Measurements from ENCODE around the gene CIDEA.

Gene CIDEA

GRCh38 chr18:12293831-12294230, 39.7 kb downstream of the CIDEA start:
- TF ChIP-seq YY1 (IDR thresholded peaks at IDR 0.05; ENCODE audit: low read depth) (no peak), CEBPB (IDR thresholded peaks at IDR 0.05) (no peak)
- TF ChIP-seq, protein P1, sequence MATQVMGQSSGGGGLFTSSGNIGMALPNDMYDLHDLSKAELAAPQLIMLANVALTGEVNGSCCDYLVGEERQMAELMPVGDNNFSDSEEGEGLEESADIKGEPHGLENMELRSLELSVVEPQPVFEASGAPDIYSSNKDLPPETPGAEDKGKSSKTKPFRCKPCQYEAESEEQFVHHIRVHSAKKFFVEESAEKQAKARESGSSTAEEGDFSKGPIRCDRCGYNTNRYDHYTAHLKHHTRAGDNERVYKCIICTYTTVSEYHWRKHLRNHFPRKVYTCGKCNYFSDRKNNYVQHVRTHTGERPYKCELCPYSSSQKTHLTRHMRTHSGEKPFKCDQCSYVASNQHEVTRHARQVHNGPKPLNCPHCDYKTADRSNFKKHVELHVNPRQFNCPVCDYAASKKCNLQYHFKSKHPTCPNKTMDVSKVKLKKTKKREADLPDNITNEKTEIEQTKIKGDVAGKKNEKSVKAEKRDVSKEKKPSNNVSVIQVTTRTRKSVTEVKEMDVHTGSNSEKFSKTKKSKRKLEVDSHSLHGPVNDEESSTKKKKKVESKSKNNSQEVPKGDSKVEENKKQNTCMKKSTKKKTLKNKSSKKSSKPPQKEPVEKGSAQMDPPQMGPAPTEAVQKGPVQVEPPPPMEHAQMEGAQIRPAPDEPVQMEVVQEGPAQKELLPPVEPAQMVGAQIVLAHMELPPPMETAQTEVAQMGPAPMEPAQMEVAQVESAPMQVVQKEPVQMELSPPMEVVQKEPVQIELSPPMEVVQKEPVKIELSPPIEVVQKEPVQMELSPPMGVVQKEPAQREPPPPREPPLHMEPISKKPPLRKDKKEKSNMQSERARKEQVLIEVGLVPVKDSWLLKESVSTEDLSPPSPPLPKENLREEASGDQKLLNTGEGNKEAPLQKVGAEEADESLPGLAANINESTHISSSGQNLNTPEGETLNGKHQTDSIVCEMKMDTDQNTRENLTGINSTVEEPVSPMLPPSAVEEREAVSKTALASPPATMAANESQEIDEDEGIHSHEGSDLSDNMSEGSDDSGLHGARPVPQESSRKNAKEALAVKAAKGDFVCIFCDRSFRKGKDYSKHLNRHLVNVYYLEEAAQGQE (IDR thresholded peaks at IDR 0.05; ENCODE audit: low read depth): no peak

- TF ChIP-seq RAD21 (IDR thresholded peaks at IDR 0.05; ENCODE audit: low read depth): no peak
- TF ChIP-seq TCF12 (IDR thresholded peaks at IDR 0.05; ENCODE audit: low read depth): no peak
- TF ChIP-seq, protein P2, sequence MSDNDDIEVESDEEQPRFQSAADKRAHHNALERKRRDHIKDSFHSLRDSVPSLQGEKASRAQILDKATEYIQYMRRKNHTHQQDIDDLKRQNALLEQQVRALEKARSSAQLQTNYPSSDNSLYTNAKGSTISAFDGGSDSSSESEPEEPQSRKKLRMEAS (IDR thresholded peaks at IDR 0.05): no peak
- TF ChIP-seq, protein P1 (IDR thresholded peaks at IDR 0.05; ENCODE audit: low read depth): no peak
- TF ChIP-seq CEBPB (IDR thresholded peaks at IDR 0.05): no peak
- TF ChIP-seq TEAD4 (IDR thresholded peaks at IDR 0.05): no peak
- TF ChIP-seq TAF1 (IDR thresholded peaks at IDR 0.05; ENCODE audit: low read depth): no peak
- no peak for TF ChIP-seq ZBTB7A (IDR thresholded peaks at IDR 0.05; ENCODE audit: low read depth)
- no peak for TF ChIP-seq YY1 (IDR thresholded peaks at IDR 0.05; ENCODE audit: low read depth)
- TF ChIP-seq EGR1 (IDR thresholded peaks at IDR 0.05): no peak
- no peak for TF ChIP-seq FOXM1 (IDR thresholded peaks at IDR 0.05; ENCODE audit: borderline replicate concordance, low read depth)
- no peak for TF ChIP-seq EP300 (IDR thresholded peaks at IDR 0.05; ENCODE audit: borderline replicate concordance)
- no peak for TF ChIP-seq NFIC (IDR thresholded peaks at IDR 0.05)
Measured at GRCh38 chr18:12295389-12296086, 41.4 kb downstream of the CIDEA start.

- TF ChIP-seq TEAD4 (IDR thresholded peaks at IDR 0.05): no peak
- TF ChIP-seq, protein P1 (IDR thresholded peaks at IDR 0.05; ENCODE audit: low read depth): no peak
- TF ChIP-seq TAF1 (IDR thresholded peaks at IDR 0.05; ENCODE audit: low read depth): no peak
- TF ChIP-seq, protein P2 (IDR thresholded peaks at IDR 0.05): no peak
- no peak for TF ChIP-seq ZBTB7A (IDR thresholded peaks at IDR 0.05; ENCODE audit: low read depth)
- TF ChIP-seq NFIC (IDR thresholded peaks at IDR 0.05): no peak
- TF ChIP-seq CREB1 (IDR thresholded peaks at IDR 0.05; ENCODE audit: low read depth): no peak
- no peak for TF ChIP-seq YY1 (IDR thresholded peaks at IDR 0.05; ENCODE audit: low read depth)
- no peak for TF ChIP-seq CEBPB (IDR thresholded peaks at IDR 0.05)
- TF ChIP-seq RAD21 (IDR thresholded peaks at IDR 0.05; ENCODE audit: low read depth): no peak
- TF ChIP-seq, protein P3, sequence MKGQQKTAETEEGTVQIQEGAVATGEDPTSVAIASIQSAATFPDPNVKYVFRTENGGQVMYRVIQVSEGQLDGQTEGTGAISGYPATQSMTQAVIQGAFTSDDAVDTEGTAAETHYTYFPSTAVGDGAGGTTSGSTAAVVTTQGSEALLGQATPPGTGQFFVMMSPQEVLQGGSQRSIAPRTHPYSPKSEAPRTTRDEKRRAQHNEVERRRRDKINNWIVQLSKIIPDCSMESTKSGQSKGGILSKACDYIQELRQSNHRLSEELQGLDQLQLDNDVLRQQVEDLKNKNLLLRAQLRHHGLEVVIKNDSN (IDR thresholded peaks at IDR 0.05): no peak
- TF ChIP-seq EGR1 (IDR thresholded peaks at IDR 0.05): no peak
- TF ChIP-seq FOXM1 (IDR thresholded peaks at IDR 0.05; ENCODE audit: borderline replicate concordance, low read depth): no peak
- TF ChIP-seq TCF12 (IDR thresholded peaks at IDR 0.05; ENCODE audit: low read depth): no peak
- no peak for TF ChIP-seq EP300 (IDR thresholded peaks at IDR 0.05; ENCODE audit: borderline replicate concordance)
Measured at GRCh38 chr18:12296087-12296403, 41.9 kb downstream of the CIDEA start.

DNA sequence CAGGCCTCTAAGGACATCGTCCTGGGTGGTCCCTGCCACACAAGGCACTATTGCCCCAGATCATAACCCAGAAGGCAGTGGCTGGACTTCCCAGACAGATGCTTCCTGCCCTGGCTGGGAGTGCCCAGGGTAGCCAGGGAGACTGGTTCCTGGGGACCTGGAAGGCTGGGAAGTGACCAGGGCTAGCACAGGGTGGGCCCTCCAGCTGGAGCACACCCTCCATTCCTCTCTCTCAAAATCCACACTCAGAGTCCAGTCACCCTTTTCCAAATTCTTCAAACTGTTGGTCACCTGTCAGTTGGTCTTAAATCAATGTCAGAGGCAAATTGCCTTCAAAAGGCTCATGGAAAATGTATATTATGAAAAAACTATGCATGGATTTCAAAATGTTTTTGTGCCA, 42.3 kb downstream of the CIDEA start:
- no peak for TF ChIP-seq CREB1 (IDR thresholded peaks at IDR 0.05; ENCODE audit: low read depth)
- TF ChIP-seq, protein P1 (IDR thresholded peaks at IDR 0.05; ENCODE audit: low read depth): no peak
- no peak for TF ChIP-seq TCF12 (IDR thresholded peaks at IDR 0.05; ENCODE audit: low read depth)
- TF ChIP-seq EGR1 (IDR thresholded peaks at IDR 0.05): no peak
- TF ChIP-seq TEAD4 (IDR thresholded peaks at IDR 0.05): no peak
- no peak for TF ChIP-seq FOXM1 (IDR thresholded peaks at IDR 0.05; ENCODE audit: borderline replicate concordance, low read depth)
- TF ChIP-seq TAF1 (IDR thresholded peaks at IDR 0.05; ENCODE audit: low read depth): no peak
- TF ChIP-seq, protein P2 (IDR thresholded peaks at IDR 0.05): no peak
- TF ChIP-seq RAD21 (IDR thresholded peaks at IDR 0.05; ENCODE audit: low read depth): no peak
- no peak for TF ChIP-seq ZBTB7A (IDR thresholded peaks at IDR 0.05; ENCODE audit: low read depth)
